H1 (cell line): ENCODE data around the gene PAN2. TPM values are rescaled to one million over a fixed set of nuclear protein-coding genes. Genes with fewer than 3 reads are reported as not detected.

ENCODE experiments used
- CTCF ChIA-PET: fragments of 300-600 bp; sonication (Branson Sonifier 250); formaldehyde crosslinking; loops from one replicate; lab custom pipeline; 2021; ENCODE audit not compliant: partially characterized antibody; lab: Charles Lee
- POLR2A ChIA-PET: fragments of 300-600 bp; sonication (Branson Sonifier 250); formaldehyde crosslinking; loops from one replicate; lab custom pipeline; 2021; ENCODE audit warnings: inconsistent platforms; ENCODE audit not compliant: partially characterized antibody; lab: Charles Lee
- DNase-seq, 2 experiments: peaks; one replicate each; pipeline versions ENCODE4 v3.0.0 to v3.0.0-alpha.2; 2010 to 2022; ENCODE audit warnings: low spot score in 2 of 2, low read depth in 1 of 2, mixed read lengths in 1 of 2
- FAIRE-seq: peaks from 2 replicates; lab custom pipeline; 2011; peaks lifted over from hg19 to GRCh38; lab: Jason Lieb, UNC
- H2AFZ ChIP-seq: 2 replicates; pipeline ENCODE4 v1.8.1; 2012; ENCODE audit warnings: low read length, inconsistent platforms
- H2AK5ac ChIP-seq: 2 replicates; pipeline ENCODE4 v1.6.1; 2013; ENCODE audit warnings: low read depth, low read length
- H2BK120ac ChIP-seq: replicated peaks from 2 replicates; pipeline ENCODE3; 2013; ENCODE audit warnings: low read depth, low read length, inconsistent platforms
- H2BK12ac ChIP-seq: 2 replicates; pipeline ENCODE4 v1.6.1; 2013; ENCODE audit warnings: low read depth, low read length
- H2BK15ac ChIP-seq: 2 replicates; pipeline ENCODE4 v1.6.1; 2013; ENCODE audit warnings: low read length
- H2BK20ac ChIP-seq: 2 replicates; pipeline ENCODE4 v1.6.1; 2013; ENCODE audit warnings: low read length
- H2BK5ac ChIP-seq: 2 replicates; pipeline ENCODE4 v1.6.1; 2013; ENCODE audit warnings: low read depth, low read length
- H3K14ac ChIP-seq: 2 replicates; pipeline ENCODE4 v1.6.1; 2013; ENCODE audit warnings: inconsistent platforms; ENCODE audit not compliant: insufficient read length
- H3K18ac ChIP-seq: 2 replicates; pipeline ENCODE4 v1.6.1; 2013; ENCODE audit warnings: low read length; ENCODE audit errors: extremely low read depth
- H3K23ac ChIP-seq: 2 replicates; pipeline ENCODE4 v1.6.1; 2013; ENCODE audit warnings: inconsistent platforms; ENCODE audit not compliant: insufficient read length
- H3K23me2 ChIP-seq: 2 replicates; pipeline ENCODE4 v1.6.1; 2013; ENCODE audit warnings: low read depth, low read length
- H3K27ac ChIP-seq: 2 replicates; pipeline ENCODE4 v1.6.1; 2011; ENCODE audit warnings: low read depth, low read length, inconsistent platforms
- H3K27me3 ChIP-seq, 4 experiments: replicated peaks in 1 of 4; 1 replicate in 1 of 4; 2 replicates in 3 of 4; pipeline versions ENCODE4 v1.6.1 to v1.8.1; 2011 to 2013; ENCODE audit warnings: low read length in 3 of 4, mild to moderate bottlenecking in 3 of 4, inconsistent platforms in 2 of 4, mixed read lengths in 2 of 4, moderate library complexity in 1 of 4; ENCODE audit not compliant: control insufficient read depth in 3 of 4, insufficient read depth in 3 of 4; ENCODE audit errors: extremely low read depth in 1 of 4
- H3K36me3 ChIP-seq, 4 experiments: 2 replicates each; pipeline versions ENCODE4 v1.6.1 to v1.8.1; 2011 to 2013; ENCODE audit warnings: mild to moderate bottlenecking in 4 of 4, low read length in 3 of 4, moderate library complexity in 2 of 4, control low read depth in 1 of 4, inconsistent platforms in 1 of 4; ENCODE audit not compliant: insufficient read depth in 4 of 4, control insufficient read depth in 2 of 4
- H3K4ac ChIP-seq: replicated peaks from 2 replicates; pipeline ENCODE3; 2013; ENCODE audit warnings: low read length, low read depth, mixed read lengths, inconsistent platforms; ENCODE audit not compliant: insufficient read length
- H3K4me1 ChIP-seq, 4 experiments: replicated peaks in 1 of 4; 1 replicate in 1 of 4; 2 replicates in 3 of 4; pipeline versions ENCODE4 v1.6.1 to v1.8.1; 2011 to 2013; ENCODE audit warnings: low read length in 3 of 4, inconsistent platforms in 2 of 4, mixed read lengths in 1 of 4; ENCODE audit not compliant: insufficient read depth in 4 of 4, control insufficient read depth in 3 of 4
- H3K4me2 ChIP-seq, 2 experiments: 2 replicates each; pipeline versions ENCODE4 v1.6.1 to v1.8.1; 2011 to 2013; ENCODE audit warnings: low read depth in 2 of 2, low read length in 2 of 2, control low read depth in 1 of 2, inconsistent platforms in 1 of 2, mild to moderate bottlenecking in 1 of 2; ENCODE audit not compliant: insufficient read depth in 1 of 2
- H3K4me3 ChIP-seq, 4 experiments: fragments of 200-600, 300-600 bp in 1 of 4; sonication (generic), shearing (Covaris generic), sonication (Bioruptor Twin) in 1 of 4; 2 replicates each; pipeline versions ENCODE4 v1.5.1 to v1.8.1; 2011 to 2016; ENCODE audit warnings: low read length in 4 of 4, low read depth in 3 of 4, control low read depth in 2 of 4, inconsistent platforms in 2 of 4, mild to moderate bottlenecking in 2 of 4, mixed read lengths in 1 of 4, moderate library complexity in 1 of 4; ENCODE audit not compliant: insufficient read depth in 2 of 4; ENCODE audit errors: extremely low read depth in 1 of 4
- H3K56ac ChIP-seq: replicated peaks from 2 replicates; pipeline ENCODE3; 2013; ENCODE audit warnings: low read depth, mild to moderate bottlenecking, mixed read lengths, low read length, inconsistent platforms; ENCODE audit not compliant: insufficient read length
- H3K79me1 ChIP-seq: 2 replicates; pipeline ENCODE4 v1.6.1; 2013; ENCODE audit warnings: low read depth, low read length, control low read depth
- H3K79me2 ChIP-seq, 2 experiments: 2 replicates each; pipeline versions ENCODE4 v1.6.1 to v1.8.1; 2012 to 2013; ENCODE audit warnings: low read length in 2 of 2, mild to moderate bottlenecking in 2 of 2, inconsistent platforms in 1 of 2; ENCODE audit not compliant: insufficient read depth in 2 of 2, control insufficient read depth in 1 of 2
- H3K9ac ChIP-seq, 4 experiments: replicated peaks in 1 of 4; 1 replicate in 1 of 4; 2 replicates in 3 of 4; pipeline versions ENCODE4 v1.6.1 to v1.8.1; 2011 to 2013; ENCODE audit warnings: low read depth in 3 of 4, low read length in 3 of 4, control low read depth in 2 of 4, mild to moderate bottlenecking in 2 of 4, moderate library complexity in 2 of 4, inconsistent platforms in 1 of 4; ENCODE audit errors: extremely low read depth in 1 of 4
- H3K9me3 ChIP-seq, 2 experiments: 2 replicates each; pipeline versions ENCODE4 v1.6.1 to v1.8.1; 2012 to 2013; ENCODE audit warnings: mild to moderate bottlenecking in 2 of 2, moderate library complexity in 2 of 2, control low read depth in 1 of 2, inconsistent platforms in 1 of 2, low read depth in 1 of 2, low read length in 1 of 2, mixed read lengths in 1 of 2; ENCODE audit not compliant: insufficient read depth in 2 of 2
- H4K20me1 ChIP-seq, 2 experiments: replicated peaks in 1 of 2; 2 replicates each; pipeline versions ENCODE3 to v1.8.1; 2011 to 2013; ENCODE audit warnings: inconsistent platforms in 2 of 2, low read length in 2 of 2, mild to moderate bottlenecking in 1 of 2; ENCODE audit not compliant: insufficient read depth in 2 of 2, control insufficient read depth in 1 of 2
- H4K5ac ChIP-seq: 2 replicates; pipeline ENCODE4 v1.6.1; 2013; ENCODE audit warnings: low read length, low read depth, mixed read lengths, inconsistent platforms; ENCODE audit not compliant: insufficient read length
- H4K8ac ChIP-seq: 2 replicates; pipeline ENCODE4 v1.8.0; 2013; ENCODE audit warnings: mild to moderate bottlenecking, moderate library complexity, low read length, inconsistent platforms; ENCODE audit not compliant: insufficient read depth; ENCODE audit errors: extremely low read depth
- H4K91ac ChIP-seq: replicated peaks from 2 replicates; pipeline ENCODE3; 2013; ENCODE audit warnings: low read length, mixed read lengths, inconsistent platforms; ENCODE audit not compliant: insufficient read length
- BACH1 ChIP-seq: IDR thresholded peaks from 2 replicates; pipeline ENCODE4 v1.6.1; 2012; ENCODE audit warnings: low read length, improper control_type of control experiment
- CHD1 ChIP-seq: IDR thresholded peaks from 2 replicates; pipeline ENCODE4 v1.6.1; 2012; ENCODE audit warnings: low read depth, low read length, improper control_type of control experiment
- EGR1 ChIP-seq: IDR thresholded peaks from 2 replicates; pipeline ENCODE4 v1.6.1; 2011; ENCODE audit warnings: low read depth, low read length, borderline replicate concordance
- EP300 ChIP-seq, 2 experiments: IDR thresholded peaks; 1 replicate in 1 of 2; 2 replicates in 1 of 2; pipeline ENCODE4 v1.6.1; 2011 to 2012; ENCODE audit warnings: low read depth in 2 of 2, low read length in 2 of 2, mild to moderate bottlenecking in 2 of 2, borderline replicate concordance in 1 of 2, inconsistent platforms in 1 of 2, moderate library complexity in 1 of 2
- FOSL1 ChIP-seq: IDR thresholded peaks from 2 replicates; pipeline ENCODE4 v1.6.1; 2011; ENCODE audit warnings: mild to moderate bottlenecking, low read depth, low read length, moderate library complexity; ENCODE audit not compliant: insufficient read depth
- KDM1A ChIP-seq: fragments of 200-600, 300-600 bp; sonication (generic); IDR thresholded peaks from 2 replicates; pipeline ENCODE4 v1.7.1; 2016; ENCODE audit warnings: mild to moderate bottlenecking, low read length, borderline replicate concordance
- NRF1 ChIP-seq: IDR thresholded peaks from 2 replicates; pipeline ENCODE4 v1.6.1; 2011; ENCODE audit warnings: mild to moderate bottlenecking, low read depth, low read length, improper control_type of control experiment
- POLR2A ChIP-seq, 2 experiments: IDR thresholded peaks; 1 replicate in 1 of 2; 2 replicates in 1 of 2; pipeline ENCODE4 v1.6.1; 2011; ENCODE audit warnings: low read depth in 2 of 2, low read length in 2 of 2, mild to moderate bottlenecking in 2 of 2; ENCODE audit errors: control extremely low read depth in 1 of 2
- SIRT6 ChIP-seq: IDR thresholded peaks from one replicate; pipeline ENCODE4 v1.7.1; 2012; ENCODE audit warnings: low read length, inconsistent platforms
- SIX5 ChIP-seq: IDR thresholded peaks from 2 replicates; pipeline ENCODE4 v1.6.1; 2011; ENCODE audit warnings: mild to moderate bottlenecking, low read depth, low read length
- SP2 ChIP-seq: IDR thresholded peaks from 2 replicates; pipeline ENCODE4 v1.6.1; 2012; ENCODE audit warnings: mild to moderate bottlenecking, low read length, inconsistent platforms
- SP4 ChIP-seq: IDR thresholded peaks from 2 replicates; pipeline ENCODE4 v1.6.1; 2012; ENCODE audit warnings: low read length, inconsistent platforms
- SRF ChIP-seq: IDR thresholded peaks from 2 replicates; pipeline ENCODE4 v1.6.1; 2011; ENCODE audit warnings: mild to moderate bottlenecking, low read depth, low read length, moderate library complexity
- TEAD4 ChIP-seq: IDR thresholded peaks from 2 replicates; pipeline ENCODE4 v1.6.1; 2012; ENCODE audit warnings: low read depth, low read length, inconsistent platforms, mixed read lengths
- ZNF274 ChIP-seq: IDR thresholded peaks from 2 replicates; pipeline ENCODE4 v1.7.0; 2012; ENCODE audit warnings: low read length, borderline replicate concordance; ENCODE audit errors: extremely low read depth
- WGBS, 2 experiments: shearing (Covaris generic) in 1 of 2; methylation state at CpG; one replicate each; pipeline versions ENCODE4 v1.1.6 to v1.1.7; 2013 to 2015; ENCODE audit warnings: low lambda C conversion rate in 2 of 2, mixed read lengths in 2 of 2, inconsistent platforms in 1 of 2, low coverage in 1 of 2, missing lambda C conversion rate in 1 of 2; ENCODE audit not compliant: insufficient replicate concordance in 2 of 2, insufficient coverage in 1 of 2, insufficient read length in 1 of 2; ENCODE audit errors: extremely low coverage in 1 of 2, missing lambda C conversion rate in 1 of 2; 5-methylcytosine and 5-hydroxymethylcytosine counted together
- polyA plus RNA-seq, 7 experiments: library from polyadenylated mRNA; depleted of rRNA in 3 of 7; stranded (reverse) in 5 of 7; unstranded in 2 of 7; fragments of >200 nt in 5 of 7; fragments of 200-250 nt in 2 of 7; gene quantifications; 1 replicate in 5 of 7; 2 replicates in 1 of 7; 4 replicates in 1 of 7; pipeline versions ENCODE4 v1.2.1 to v1.2.3, GENCODE V29; 2011 to 2013; ENCODE audit warnings: missing spikeins in 2 of 7, mixed read lengths in 2 of 7
- total RNA-seq: library from RNA; stranded (reverse); fragmentation: NEBNext Ultra II Directional; extraction: Animal tissue kit (Norgen Biotek cat#: 25700); gene quantifications from 2 replicates; pipeline ENCODE4 v1.2.1, GENCODE V29; 2021

Gene PAN2
- total and polyA plus RNA-seq, 2 of the 8 experiments (the other 6 are each of a cell fraction or from before 2014, with no cell fraction given) = 29.6 to 36.7 TPM

DNA sequence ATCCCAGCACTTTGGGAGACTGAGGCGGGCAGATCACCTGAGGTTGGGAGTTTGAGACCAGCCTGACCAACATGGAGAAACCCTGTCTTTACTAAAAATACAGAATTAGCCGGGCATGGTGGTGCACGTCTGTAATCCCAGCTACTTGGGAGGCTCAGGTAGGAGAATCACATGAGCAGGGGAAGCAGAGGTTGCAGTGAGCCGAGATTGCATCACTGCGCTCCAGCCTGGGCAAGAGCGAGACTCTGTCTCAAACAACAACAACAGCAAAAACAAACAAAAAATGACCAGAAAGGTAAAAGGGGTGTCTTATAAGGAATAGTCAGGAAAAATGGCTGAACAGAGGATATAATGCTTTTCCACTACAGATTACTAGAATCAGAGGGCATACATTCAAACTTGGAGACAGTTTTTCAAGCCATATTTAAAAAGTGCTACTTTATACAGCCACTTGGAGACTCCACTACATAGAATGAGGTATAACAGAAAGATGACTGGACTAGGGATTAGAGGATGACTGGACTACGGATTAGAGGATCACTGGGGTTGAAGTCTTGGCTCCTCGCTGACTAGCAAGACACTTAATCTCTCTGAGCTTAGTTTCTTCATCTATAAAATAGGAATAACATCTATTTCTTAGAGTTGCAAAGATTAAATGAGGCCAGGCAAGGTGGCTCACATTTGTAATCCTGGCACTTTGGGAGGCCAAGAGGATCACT, 28.8 kb downstream of the PAN2 start:
- H3K23ac ChIP-seq = no peak overlapping the region
- H2AK5ac ChIP-seq = no peak overlapping the region
- no peak for FAIRE-seq
- H3K36me3 ChIP-seq = peaks cover 0 to 48% (median 30%) of the 10 kb centered on the region in 4 experiments; a peak in 7 of 8 replicates
- no peak overlapping the region for H3K4me2 ChIP-seq
- no peak overlapping the region for H2BK15ac ChIP-seq
- H2BK5ac ChIP-seq = no peak overlapping the region
- H4K91ac ChIP-seq = no peak overlapping the region
- ChIA-PET POLR2A (interaction anchor here (0.6 to 1.9 kb wide), 4 partner anchors 54 to 101 kb away, joined by 3 to 6 read pairs (median 3); partner anchors contain the start of gene STAT2), CTCF (interaction anchor here (0.6 to 1.1 kb wide), 2 partner anchors 10 to 394 kb away, joined by 3 read pairs; no protein-coding TSS in a partner anchor)
- H3K9ac ChIP-seq = no peak overlapping the region
- no peak for DNase-seq
- no peaks in the 10 kb centered on the region; the same call in 1 of the 2 replicates for H3K23me2 ChIP-seq
- H2BK12ac ChIP-seq = no peak overlapping the region
- no peak overlapping the region for H3K27ac ChIP-seq
- no peaks in the 10 kb centered on the region for H3K79me2 ChIP-seq
- peaks cover 0 to 5% (median 2%) of the 10 kb centered on the region in 4 experiments; a peak in 3 of 7 replicates for H3K4me1 ChIP-seq
- WGBS, 2 experiments = 94% methylated on average over 8 of the region's 8 CpGs; no CpG with 5 or more reads in 1 of the 2 experiments
- no peaks in the 10 kb centered on the region for H3K79me1 ChIP-seq
- H2BK120ac ChIP-seq = no peak overlapping the region
- H3K9me3 ChIP-seq = no peaks in the 10 kb centered on the region
- H2AFZ ChIP-seq = no peak overlapping the region
- H4K20me1 ChIP-seq = no peaks in the 10 kb centered on the region
- H2BK20ac ChIP-seq = no peak overlapping the region
- no peak overlapping the region for H3K4ac ChIP-seq
- H3K56ac ChIP-seq = no peak overlapping the region
- H3K27me3 ChIP-seq = no peaks in the 10 kb centered on the region
- no peak overlapping the region for H4K5ac ChIP-seq
- H4K8ac ChIP-seq = no peak overlapping the region
- H3K14ac ChIP-seq = no peak overlapping the region
- H3K4me3 ChIP-seq = no peak overlapping the region
- no peak overlapping the region for H3K18ac ChIP-seq
- TF ChIP-seq ZNF274 = no peak
- TF ChIP-seq POLR2A (IDR thresholded peaks at IDR 0.05; ENCODE audit: control extremely low read depth in 1 of 2, low read depth in 2 of 2, low read length in 2 of 2) = no peak
- no peak for TF ChIP-seq SRF
- no peak for TF ChIP-seq NRF1
- no peak for TF ChIP-seq FOSL1
- TF ChIP-seq CHD1 = no peak
- no peak for TF ChIP-seq BACH1
- no peak for TF ChIP-seq EGR1
- no peak for TF ChIP-seq TEAD4
- no peak for TF ChIP-seq SIRT6
- no peak for TF ChIP-seq SP2
- no peak for TF ChIP-seq SP4
- no peak for TF ChIP-seq EP300 (IDR thresholded peaks at IDR 0.05; ENCODE audit: borderline replicate concordance in 1 of 2, low read depth in 2 of 2, low read length in 2 of 2)
- TF ChIP-seq KDM1A = no peak
- no peak for TF ChIP-seq SIX5
